Airway epithelial cell (primary cell): ENCODE measurements around the gene PCCA. TPM values are rescaled to one million over a fixed set of nuclear protein-coding genes. Genes with fewer than 3 reads are reported as not detected.

Source experiments
- total RNA-seq: library from RNA; depleted of rRNA; stranded (reverse); fragments of >200 nt; gene quantifications from 2 replicates; pipeline ENCODE4 v1.2.3, GENCODE V29; 2015

The PCCA gene, protein sequence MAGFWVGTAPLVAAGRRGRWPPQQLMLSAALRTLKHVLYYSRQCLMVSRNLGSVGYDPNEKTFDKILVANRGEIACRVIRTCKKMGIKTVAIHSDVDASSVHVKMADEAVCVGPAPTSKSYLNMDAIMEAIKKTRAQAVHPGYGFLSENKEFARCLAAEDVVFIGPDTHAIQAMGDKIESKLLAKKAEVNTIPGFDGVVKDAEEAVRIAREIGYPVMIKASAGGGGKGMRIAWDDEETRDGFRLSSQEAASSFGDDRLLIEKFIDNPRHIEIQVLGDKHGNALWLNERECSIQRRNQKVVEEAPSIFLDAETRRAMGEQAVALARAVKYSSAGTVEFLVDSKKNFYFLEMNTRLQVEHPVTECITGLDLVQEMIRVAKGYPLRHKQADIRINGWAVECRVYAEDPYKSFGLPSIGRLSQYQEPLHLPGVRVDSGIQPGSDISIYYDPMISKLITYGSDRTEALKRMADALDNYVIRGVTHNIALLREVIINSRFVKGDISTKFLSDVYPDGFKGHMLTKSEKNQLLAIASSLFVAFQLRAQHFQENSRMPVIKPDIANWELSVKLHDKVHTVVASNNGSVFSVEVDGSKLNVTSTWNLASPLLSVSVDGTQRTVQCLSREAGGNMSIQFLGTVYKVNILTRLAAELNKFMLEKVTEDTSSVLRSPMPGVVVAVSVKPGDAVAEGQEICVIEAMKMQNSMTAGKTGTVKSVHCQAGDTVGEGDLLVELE
- total RNA-seq, result 12.3 and 12.8 TPM in 2 replicates

DNA sequence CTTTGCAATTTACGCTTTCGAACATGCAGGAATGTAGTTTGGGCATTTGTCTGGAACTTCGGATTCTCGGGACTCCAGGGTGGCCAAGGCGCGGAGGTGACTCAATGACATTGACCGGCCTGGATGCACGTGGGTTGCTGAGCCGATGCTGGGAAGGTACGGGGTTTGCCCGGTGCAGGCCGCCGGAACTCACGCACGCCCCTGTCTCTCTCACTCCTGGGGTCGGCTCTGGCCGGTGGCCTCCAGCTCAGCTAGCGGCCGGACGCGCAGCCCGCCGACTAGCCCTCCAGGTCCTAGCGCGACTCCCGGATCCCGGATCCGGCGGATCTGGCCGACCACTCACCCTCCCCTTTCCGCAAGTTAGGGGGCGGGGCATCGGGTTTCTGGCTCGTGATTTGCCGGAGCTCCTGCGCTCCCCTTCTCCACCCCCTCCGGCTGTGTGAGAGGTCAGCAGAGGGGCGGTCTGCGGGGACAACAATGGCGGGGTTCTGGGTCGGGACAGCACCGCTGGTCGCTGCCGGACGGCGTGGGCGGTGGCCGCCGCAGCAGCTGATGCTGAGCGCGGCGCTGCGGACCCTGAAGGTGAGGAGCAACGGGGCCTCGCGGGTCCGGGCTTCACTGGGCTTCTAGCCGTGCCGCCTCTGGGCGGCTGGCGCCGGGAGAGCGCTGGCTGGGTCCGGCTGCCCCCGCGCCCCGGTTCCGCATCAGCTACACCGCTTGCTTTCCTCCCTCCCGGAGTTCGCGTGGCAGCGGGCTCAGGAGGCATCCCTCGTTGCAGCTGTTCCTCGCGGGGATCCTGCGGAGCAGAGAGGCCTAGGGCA lies at the start of gene PCCA:
Gene PCCA, plus strand, starts transcription at position 450 of the 821 bp plus-strand sequence. Its CDS starts 28 bp downstream, at position 478.

Other genes with a start within 250 kb of the PCCA start
- not detected in 2 replicates for gene ZIC5, start 117.3 kb upstream of the PCCA start, total RNA-seq
- gene ZIC2, start 107.3 kb upstream of the PCCA start, total RNA-seq, result not detected in 2 replicates